ENCODE data around the gene IFI27L2. TPM values are rescaled to one million over a fixed set of nuclear protein-coding genes. Genes with fewer than 3 reads are reported as not detected.

Gene IFI27L2
- total RNA-seq, 6 experiments from 2014 or later = 1.8 to 7.9 (median 4.1) TPM; not detected in 1

DNA sequence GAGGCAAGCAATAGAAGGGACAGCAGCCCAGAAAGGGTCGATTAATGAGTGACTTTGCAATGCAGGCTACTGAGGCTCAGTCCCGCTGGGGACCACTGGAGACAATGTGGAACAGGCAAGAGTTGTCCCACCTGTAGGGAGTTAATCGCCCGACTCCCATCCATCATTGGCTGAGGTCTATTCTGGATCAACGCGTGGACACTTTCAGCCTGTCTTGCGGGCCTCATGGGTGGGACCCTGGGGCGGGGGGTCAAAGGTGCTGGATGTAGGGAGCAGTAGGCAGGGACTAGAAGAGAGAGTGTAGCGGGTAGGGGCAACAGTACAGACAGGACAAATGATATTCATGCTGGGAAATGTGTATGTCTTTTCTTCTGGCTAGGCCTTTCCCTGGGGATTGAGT lies 6.1 kb downstream of the IFI27L2 start:
- ATAC-seq (no peak), DNase-seq (no peak)
- intact Hi-C loops (cut with DNase I) = loop anchor here (10.0 kb wide), 1 partner anchor 78 kb away; no protein-coding TSS in a partner anchor
- WGBS (ENCODE audit: insufficient coverage, low coverage, low lambda C conversion rate, missing lambda C conversion rate) = 88% methylated on average over 9 of the region's 9 CpGs
- Histone ChIP-seq H3K36me3 (no peaks in the 10 kb centered on the region), H3K9me3 (no peaks in the 10 kb centered on the region), H3K27me3 (no peaks in the 10 kb centered on the region), H3K4me1 (no peaks in the 10 kb centered on the region), H3K27ac (no peak overlapping the region), H3K4me3 (no peak overlapping the region)
- TF ChIP-seq, protein P1, sequence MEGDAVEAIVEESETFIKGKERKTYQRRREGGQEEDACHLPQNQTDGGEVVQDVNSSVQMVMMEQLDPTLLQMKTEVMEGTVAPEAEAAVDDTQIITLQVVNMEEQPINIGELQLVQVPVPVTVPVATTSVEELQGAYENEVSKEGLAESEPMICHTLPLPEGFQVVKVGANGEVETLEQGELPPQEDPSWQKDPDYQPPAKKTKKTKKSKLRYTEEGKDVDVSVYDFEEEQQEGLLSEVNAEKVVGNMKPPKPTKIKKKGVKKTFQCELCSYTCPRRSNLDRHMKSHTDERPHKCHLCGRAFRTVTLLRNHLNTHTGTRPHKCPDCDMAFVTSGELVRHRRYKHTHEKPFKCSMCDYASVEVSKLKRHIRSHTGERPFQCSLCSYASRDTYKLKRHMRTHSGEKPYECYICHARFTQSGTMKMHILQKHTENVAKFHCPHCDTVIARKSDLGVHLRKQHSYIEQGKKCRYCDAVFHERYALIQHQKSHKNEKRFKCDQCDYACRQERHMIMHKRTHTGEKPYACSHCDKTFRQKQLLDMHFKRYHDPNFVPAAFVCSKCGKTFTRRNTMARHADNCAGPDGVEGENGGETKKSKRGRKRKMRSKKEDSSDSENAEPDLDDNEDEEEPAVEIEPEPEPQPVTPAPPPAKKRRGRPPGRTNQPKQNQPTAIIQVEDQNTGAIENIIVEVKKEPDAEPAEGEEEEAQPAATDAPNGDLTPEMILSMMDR (IDR thresholded peaks at IDR 0.05) = no peak
- TF ChIP-seq POLR2A (IDR thresholded peaks at IDR 0.05) = no peak

DNA sequence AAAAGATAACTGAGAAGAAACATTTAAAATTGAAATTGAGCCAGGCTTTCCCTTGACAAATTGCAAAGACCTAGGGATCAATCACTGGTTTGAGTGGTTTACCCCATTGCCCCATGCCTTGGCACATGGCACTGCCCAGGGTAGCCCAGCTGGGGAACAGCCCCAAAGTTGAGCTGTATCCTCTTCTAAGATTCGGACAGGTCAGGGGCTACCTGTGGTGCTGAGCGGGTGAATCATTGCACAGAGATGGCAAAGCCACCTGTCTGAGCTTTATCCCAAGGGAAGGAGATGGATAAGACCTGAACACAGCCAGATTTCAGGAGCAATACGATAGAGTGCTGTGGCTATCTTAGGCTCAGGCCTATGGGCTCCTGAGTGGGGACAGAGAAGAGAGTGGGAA lies 7.0 kb downstream of the IFI27L2 start:
- Histone ChIP-seq H3K36me3 (no peaks in the 10 kb centered on the region), H3K27me3 (no peaks in the 10 kb centered on the region), H3K27ac (no peak overlapping the region), H3K4me1 (no peaks in the 10 kb centered on the region), H3K4me3 (no peak overlapping the region), H3K9me3 (no peaks in the 10 kb centered on the region)
- ATAC-seq (no peak), DNase-seq (peak in 1 of 3 donors; percentile 22)
- TF ChIP-seq, protein P1 (IDR thresholded peaks at IDR 0.05) = no peak
- TF ChIP-seq POLR2A (IDR thresholded peaks at IDR 0.05) = no peak
- intact Hi-C loops (cut with DNase I) = loop anchor here (10.0 kb wide), 1 partner anchor 78 kb away; no protein-coding TSS in a partner anchor
- 86% methylated on average over 1 of the region's 3 CpGs for WGBS (ENCODE audit: insufficient coverage, low coverage, low lambda C conversion rate, missing lambda C conversion rate)

DNA sequence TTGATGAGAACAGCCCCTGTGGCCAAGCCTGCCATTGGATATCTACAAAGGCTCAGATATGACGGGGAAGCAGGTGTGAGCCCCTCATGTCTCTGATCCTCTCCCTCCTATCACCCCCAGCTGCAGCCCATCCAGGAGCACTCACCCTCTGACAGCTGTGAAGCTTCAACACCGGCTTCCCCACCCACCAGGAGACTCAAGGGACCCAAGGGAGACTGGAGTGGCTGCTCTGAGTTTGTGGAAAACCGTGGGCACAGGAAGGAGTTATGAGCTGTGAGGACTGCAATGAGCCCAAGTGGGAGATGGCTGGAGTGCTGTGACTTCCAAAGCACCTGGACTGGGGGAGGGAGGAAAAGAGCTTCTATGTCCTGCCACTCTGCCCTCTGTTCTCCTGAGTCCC lies 7.9 kb downstream of the IFI27L2 start:
- Histone ChIP-seq H3K4me1 (no peaks in the 10 kb centered on the region), H3K9me3 (no peaks in the 10 kb centered on the region), H3K27ac (no peak overlapping the region), H3K4me3 (no peak overlapping the region), H3K36me3 (no peaks in the 10 kb centered on the region), H3K27me3 (no peaks in the 10 kb centered on the region)
- TF ChIP-seq, protein P1 (IDR thresholded peaks at IDR 0.05) = no peak
- TF ChIP-seq POLR2A (IDR thresholded peaks at IDR 0.05) = no peak
- ATAC-seq (no peak), DNase-seq (peak in 1 of 3 donors; percentile 17)
- WGBS (ENCODE audit: insufficient coverage, low coverage, low lambda C conversion rate, missing lambda C conversion rate) = 33% methylated on average over 1 of the region's 3 CpGs
- intact Hi-C loops (cut with DNase I) = loop anchor here (10.0 kb wide), 1 partner anchor 77 kb away; no protein-coding TSS in a partner anchor

DNA sequence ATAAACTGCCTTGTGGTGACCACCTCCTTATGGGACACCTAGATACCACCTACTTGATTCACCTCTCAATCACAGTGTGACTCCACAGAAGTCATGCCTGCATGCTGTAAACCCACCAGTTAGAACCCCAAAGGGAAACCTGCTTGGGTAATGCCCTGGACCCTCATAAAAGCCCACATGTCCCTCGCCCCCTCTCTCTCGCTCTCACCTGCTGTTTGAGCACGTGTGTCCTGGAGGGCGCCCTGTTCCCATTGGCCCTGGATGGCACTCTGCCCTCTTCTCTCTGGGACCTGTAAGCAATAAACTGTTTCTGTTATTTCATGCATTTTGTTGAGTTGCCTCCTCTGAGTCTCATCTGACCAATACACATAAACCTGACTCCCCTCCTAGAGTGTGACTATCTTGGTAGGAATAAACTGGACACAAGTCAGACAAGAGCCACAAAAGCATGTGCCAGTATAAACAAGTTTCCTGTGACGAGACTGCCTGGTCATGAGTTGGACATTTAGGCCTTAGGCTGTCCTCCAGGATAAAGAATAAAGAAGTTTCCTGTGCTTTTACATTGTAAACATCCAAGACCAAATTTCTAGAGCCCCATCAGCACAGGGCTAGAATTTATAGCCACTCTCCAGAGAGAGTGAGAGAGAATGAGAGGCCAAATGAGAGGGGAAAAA lies 8.6 kb downstream of the IFI27L2 start:
- DNase-seq = peak in 1 of 3 donors; percentile 14
- no peak overlapping the region for H3K27ac ChIP-seq
- 70% methylated on average over 5 of the region's 5 CpGs for whole genome bisulfite sequencing (ENCODE audit: insufficient coverage, low coverage, low lambda C conversion rate, missing lambda C conversion rate)
- no peaks in the 10 kb centered on the region for H3K9me3 ChIP-seq
- intact Hi-C loops (cut with DNase I) = loop anchor here (10.0 kb wide), 1 partner anchor 76 kb away; no protein-coding TSS in a partner anchor
- H3K4me1 ChIP-seq = no peaks in the 10 kb centered on the region
- H3K4me3 ChIP-seq = no peak overlapping the region
- no peak for ATAC-seq
- no peak for TF ChIP-seq POLR2A (IDR thresholded peaks at IDR 0.05)
- TF ChIP-seq, protein P1 (IDR thresholded peaks at IDR 0.05) = no peak
- H3K36me3 ChIP-seq = no peaks in the 10 kb centered on the region
- no peaks in the 10 kb centered on the region for H3K27me3 ChIP-seq
